Prostate gland (tissue), 2 donors: ENCODE results near the gene LOXHD1.

ENCODE experiments used
- CTCF ChIP-seq, 4 experiments: fragments of 200-600 bp in 2 of 4; fragments of 450-650 bp in 2 of 4; sonication (generic) in 2 of 4; IDR thresholded peaks; 1 replicate in 3 of 4; 2 replicates in 1 of 4; pipeline ENCODE4 v1.5.1; 2016 to 2019; ENCODE audit warnings: antibody characterized with exemption in 4 of 4, mild to moderate bottlenecking in 2 of 4, moderate library complexity in 2 of 4
- POLR2A ChIP-seq: fragments of 450-650 bp; IDR thresholded peaks from one replicate; pipeline ENCODE4 v1.6.1; 2016; ENCODE audit warnings: antibody characterized with exemption, mild to moderate bottlenecking

GRCh38 chr18:46445522-46446313 lies 211.3 kb downstream of the LOXHD1 start:
- TF ChIP-seq CTCF (IDR thresholded peaks at IDR 0.05) (peak in 1 of 4 experiments; percentile 25), POLR2A (no peak)
